Activated CD4-positive, alpha-beta T cell treated with anti-CD3 and anti-CD28 coated beads, Interleukin-2, Interleukin-4, amounts not matched to agents 100 ng/mL and 50 ng/mL, durations not matched to agents 16 hours and 8 hours (primary cell): Measurements from ENCODE around the gene PRDM10.
A peak's percentile ranks its signal among the peaks of the same experiment; 100 is the strongest.

Source experiments
- DNase-seq: peaks from one replicate; pipeline ENCODE4 v3.0.0-alpha.2; 2020; ENCODE audit warnings: low spot score

Gene PRDM10

GRCh38 chr11:130006929-130007328 is 4.3 kb upstream of the PRDM10 start:
- DNase-seq = no peak

GRCh38 chr11:130003717-130004001 is 1.0 kb upstream of the PRDM10 start:
- DNase-seq = no peak

GRCh38 chr11:130002846-130003716 is 446 bp upstream of the PRDM10 start:
- peak; percentile 93 for DNase-seq

GRCh38 chr11:130001461-130002351 is 929 bp downstream of the PRDM10 start:
- DNase-seq = peak; percentile 15

- DNase-seq = no peak
Measured at GRCh38 chr11:130000552-130001176, 2.0 kb downstream of the PRDM10 start.

- no peak for DNase-seq
Measured at GRCh38 chr11:129999407-129999806, 3.2 kb downstream of the PRDM10 start.

- DNase-seq = no peak
Measured at GRCh38 chr11:129998905-129999304, 3.7 kb downstream of the PRDM10 start.

GRCh38 chr11:129998107-129998506 is 4.5 kb downstream of the PRDM10 start:
- DNase-seq = no peak

GRCh38 chr11:129997513-129997912 is 5.1 kb downstream of the PRDM10 start:
- no peak for DNase-seq

GRCh38 chr11:129996113-129996870 is 6.3 kb downstream of the PRDM10 start:
- no peak for DNase-seq

GRCh38 chr11:129995163-129995562 is 7.5 kb downstream of the PRDM10 start:
- DNase-seq = no peak

GRCh38 chr11:129992161-129992944 is 10.3 kb downstream of the PRDM10 start:
- peak; percentile 32 for DNase-seq

- DNase-seq = no peak
Measured at GRCh38 chr11:129989149-129989813, 13.4 kb downstream of the PRDM10 start.

GRCh38 chr11:129987950-129988349 is 14.7 kb downstream of the PRDM10 start:
- DNase-seq = no peak

GRCh38 chr11:129985823-129986222 is 16.8 kb downstream of the PRDM10 start:
- DNase-seq = no peak

- no peak for DNase-seq
Measured at GRCh38 chr11:129980086-129980485, 22.5 kb downstream of the PRDM10 start.

- DNase-seq = no peak
Measured at GRCh38 chr11:129979046-129979605, 23.5 kb downstream of the PRDM10 start.

GRCh38 chr11:129978447-129978846 is 24.2 kb downstream of the PRDM10 start:
- no peak for DNase-seq

- DNase-seq = no peak
Measured at GRCh38 chr11:129976328-129976727, 26.3 kb downstream of the PRDM10 start.

- no peak for DNase-seq
Measured at GRCh38 chr11:129975543-129975942, 27.1 kb downstream of the PRDM10 start.
